ENCODE data around the gene SC5D. TPM values are rescaled to one million over a fixed set of nuclear protein-coding genes. Genes with fewer than 3 reads are reported as not detected.

SC5D gene
- total RNA-seq, 2 donors from 2014 or later: 14.9 to 28.5 TPM

DNA sequence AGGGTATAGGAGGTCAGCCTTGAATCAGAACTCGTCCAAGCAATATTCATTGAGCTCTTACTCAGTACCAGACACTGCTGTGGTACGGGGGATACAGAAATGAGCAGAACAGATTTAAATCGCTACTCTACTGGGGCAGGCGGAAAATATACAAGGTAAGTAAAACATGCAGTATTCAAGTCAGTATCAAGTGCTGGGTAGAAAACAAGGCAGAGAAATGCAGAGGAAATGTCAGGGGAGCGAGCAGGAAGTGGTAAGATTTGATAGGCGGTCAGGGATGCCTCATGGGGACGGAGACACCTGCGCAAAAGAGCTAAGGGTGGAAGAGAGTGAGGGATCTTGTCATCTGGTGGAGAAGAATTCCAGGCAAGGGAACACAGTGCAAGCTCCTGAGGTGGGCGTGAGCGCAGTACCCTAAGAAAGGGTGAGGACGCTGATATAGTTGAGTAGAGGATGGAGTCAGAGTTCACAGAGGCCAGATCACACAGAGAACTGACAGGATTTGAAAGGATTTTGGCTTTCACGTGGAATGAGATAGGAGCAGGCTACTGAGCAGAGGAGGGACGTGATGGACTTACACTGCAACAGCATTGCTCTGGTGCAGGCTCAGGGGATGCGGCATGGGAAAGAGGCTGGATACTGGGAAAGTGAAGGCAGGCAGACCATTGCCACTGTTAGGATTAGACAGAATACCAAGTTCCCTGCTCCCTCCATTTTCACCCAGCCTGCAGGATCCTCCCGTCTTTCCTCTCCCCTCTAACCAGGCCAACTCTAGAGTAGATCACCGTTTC, 35.8 kb downstream of the SC5D start:
- no peaks in the 10 kb centered on the region for H3K9me3 ChIP-seq
- TF ChIP-seq CTCF (IDR thresholded peaks at IDR 0.05): no peak
- H3K27ac ChIP-seq: no peak overlapping the region
- H3K27me3 ChIP-seq (replicated peaks; ENCODE audit: insufficient read depth): no peaks in the 10 kb centered on the region
- no peaks in the 10 kb centered on the region for H3K4me1 ChIP-seq (ENCODE audit: control insufficient read depth in 1 of 2, low read depth in 2 of 2)
- H3K4me3 ChIP-seq: no peak overlapping the region
- no peaks in the 10 kb centered on the region for H3K36me3 ChIP-seq
- ATAC-seq (ENCODE audit: insufficient number of reproducible peaks, low FRiP score, low read depth) (no peak), DNase-seq (ENCODE audit: low spot score) (no peak)

DNA sequence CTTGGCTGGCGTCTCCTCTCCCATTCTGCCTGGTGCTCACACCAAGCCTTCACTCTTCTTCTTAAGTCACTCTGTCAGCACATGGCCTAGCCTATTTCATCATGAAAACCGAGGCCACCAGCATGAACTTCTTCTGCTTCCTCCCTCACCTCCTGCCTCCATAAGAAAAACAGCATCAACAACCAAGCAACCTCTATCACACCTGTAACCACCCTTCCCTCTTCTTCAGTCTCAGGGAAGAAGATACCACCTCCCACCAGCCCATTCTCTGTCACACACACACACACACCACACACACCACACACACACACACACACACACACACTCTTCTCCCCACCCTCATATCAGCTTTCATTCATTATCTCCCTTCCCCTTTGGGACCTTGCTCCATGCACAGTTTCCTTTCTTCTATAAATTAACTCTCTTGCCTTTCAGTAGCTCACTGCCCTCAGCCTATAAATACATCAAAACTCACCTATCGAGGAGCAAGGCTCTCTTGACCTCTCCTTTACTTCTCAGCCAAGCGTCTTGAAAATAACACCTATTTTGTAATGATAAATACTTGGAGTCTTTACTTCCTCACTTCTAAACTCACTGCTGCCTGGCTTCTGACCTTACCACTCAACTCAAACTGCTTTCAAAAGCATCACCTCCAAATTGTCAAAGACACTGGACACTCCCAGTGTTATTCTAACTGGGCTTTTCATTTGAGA, 36.6 kb downstream of the SC5D start:
- ATAC-seq (ENCODE audit: insufficient number of reproducible peaks, low FRiP score, low read depth): no peak
- H3K4me1 ChIP-seq (ENCODE audit: control insufficient read depth in 1 of 2, low read depth in 2 of 2): no peaks in the 10 kb centered on the region

DNA sequence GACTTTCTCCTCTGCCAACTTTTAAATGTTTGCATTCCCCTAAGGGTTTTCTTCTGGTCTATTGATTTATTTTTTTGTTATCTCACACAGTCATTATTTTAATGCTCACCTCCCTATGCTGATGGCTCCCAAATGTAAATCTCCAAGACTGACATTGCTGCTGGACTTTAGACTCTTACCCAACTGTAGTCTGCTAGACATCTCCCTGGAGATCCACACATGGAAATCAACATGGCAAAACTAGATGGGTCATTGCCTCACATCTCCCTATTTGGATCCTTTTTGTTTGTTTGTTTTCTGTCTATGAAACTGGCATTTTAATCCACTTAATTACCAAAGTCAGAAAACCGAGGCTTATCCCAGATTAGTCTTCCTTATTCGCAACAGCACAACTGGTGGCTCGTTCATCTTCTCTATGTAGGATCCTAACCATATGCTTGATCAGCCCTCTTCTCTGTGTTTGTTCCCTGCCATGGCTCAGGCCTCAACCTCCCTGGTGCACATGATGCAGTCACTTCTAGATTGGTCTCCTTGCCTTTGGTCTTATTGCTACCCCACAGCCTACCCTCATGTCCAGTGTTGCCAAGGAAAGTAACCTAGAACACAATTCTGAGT, 37.3 kb downstream of the SC5D start:
- ATAC-seq (ENCODE audit: insufficient number of reproducible peaks, low FRiP score, low read depth): no peak
- Histone ChIP-seq H3K4me1 (ENCODE audit: control insufficient read depth in 1 of 2, low read depth in 2 of 2) (no peaks in the 10 kb centered on the region), H3K9me3 (no peaks in the 10 kb centered on the region)

More for the DNA sequence above, 36.6 kb downstream of the SC5D start:
- no peaks in the 10 kb centered on the region for H3K36me3 ChIP-seq
- H3K4me3 ChIP-seq: no peak overlapping the region
- no peaks in the 10 kb centered on the region for H3K27me3 ChIP-seq (replicated peaks; ENCODE audit: insufficient read depth)
- no peak overlapping the region for H3K27ac ChIP-seq
- no peaks in the 10 kb centered on the region for H3K9me3 ChIP-seq
- no peak for TF ChIP-seq CTCF (IDR thresholded peaks at IDR 0.05)
- no peak for DNase-seq (ENCODE audit: low spot score)

DNA sequence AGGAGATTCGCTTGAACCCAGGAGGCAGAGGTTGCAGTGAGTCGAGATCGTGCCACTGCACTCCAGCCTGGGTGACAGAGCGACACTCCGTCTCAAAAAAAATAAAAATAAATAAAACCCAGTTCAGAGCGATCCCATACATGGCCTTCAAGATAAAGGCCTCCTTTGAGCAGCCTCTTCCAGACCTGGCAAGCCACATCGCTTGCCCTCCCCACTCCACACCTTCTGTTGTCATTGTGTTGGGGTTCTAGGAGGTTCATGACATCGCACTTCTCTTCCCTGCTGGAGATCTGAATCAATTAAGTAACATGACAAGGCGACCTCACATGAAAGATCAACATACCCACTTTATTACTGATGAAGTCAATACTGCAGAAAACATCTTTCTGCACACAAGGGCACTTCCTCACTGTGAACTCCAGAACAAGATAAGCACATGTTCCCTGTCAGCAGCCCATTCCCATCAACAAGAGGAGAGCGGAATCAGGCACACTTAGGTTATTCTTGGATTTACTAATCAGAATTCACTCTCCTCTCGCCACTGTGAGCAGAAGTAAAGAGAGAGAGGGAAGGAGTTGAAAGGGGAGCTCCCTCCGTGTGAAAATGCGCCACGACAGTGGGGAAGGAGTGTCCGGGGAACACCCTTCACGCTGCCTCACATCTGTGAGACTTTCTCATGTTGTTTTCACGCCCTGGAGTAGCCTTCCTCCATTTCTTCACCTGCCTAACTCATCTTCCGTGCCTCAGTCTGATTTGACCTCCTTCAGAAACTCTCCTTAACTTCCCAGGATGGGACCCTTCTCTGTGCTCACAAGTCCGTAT, 38.3 kb downstream of the SC5D start:
- ATAC-seq (ENCODE audit: insufficient number of reproducible peaks, low FRiP score, low read depth) (no peak), DNase-seq (ENCODE audit: low spot score) (no peak)
- Histone ChIP-seq H3K4me1 (ENCODE audit: control insufficient read depth in 1 of 2, low read depth in 2 of 2) (no peaks in the 10 kb centered on the region), H3K27me3 (replicated peaks; ENCODE audit: insufficient read depth) (no peaks in the 10 kb centered on the region), H3K36me3 (no peaks in the 10 kb centered on the region), H3K4me3 (no peak overlapping the region), H3K9me3 (no peaks in the 10 kb centered on the region), H3K27ac (no peak overlapping the region)
- TF ChIP-seq CTCF (IDR thresholded peaks at IDR 0.05): no peak

More for the DNA sequence above, 37.3 kb downstream of the SC5D start:
- Histone ChIP-seq H3K4me3 (no peak overlapping the region), H3K27me3 (replicated peaks; ENCODE audit: insufficient read depth) (no peaks in the 10 kb centered on the region), H3K27ac (no peak overlapping the region), H3K36me3 (no peaks in the 10 kb centered on the region)
- DNase-seq (ENCODE audit: low spot score): no peak
- TF ChIP-seq CTCF (IDR thresholded peaks at IDR 0.05): no peak

Data from thoracic aorta (tissue), 2 donors.